ENCODE data around the gene GNMT.

GNMT gene

DNA sequence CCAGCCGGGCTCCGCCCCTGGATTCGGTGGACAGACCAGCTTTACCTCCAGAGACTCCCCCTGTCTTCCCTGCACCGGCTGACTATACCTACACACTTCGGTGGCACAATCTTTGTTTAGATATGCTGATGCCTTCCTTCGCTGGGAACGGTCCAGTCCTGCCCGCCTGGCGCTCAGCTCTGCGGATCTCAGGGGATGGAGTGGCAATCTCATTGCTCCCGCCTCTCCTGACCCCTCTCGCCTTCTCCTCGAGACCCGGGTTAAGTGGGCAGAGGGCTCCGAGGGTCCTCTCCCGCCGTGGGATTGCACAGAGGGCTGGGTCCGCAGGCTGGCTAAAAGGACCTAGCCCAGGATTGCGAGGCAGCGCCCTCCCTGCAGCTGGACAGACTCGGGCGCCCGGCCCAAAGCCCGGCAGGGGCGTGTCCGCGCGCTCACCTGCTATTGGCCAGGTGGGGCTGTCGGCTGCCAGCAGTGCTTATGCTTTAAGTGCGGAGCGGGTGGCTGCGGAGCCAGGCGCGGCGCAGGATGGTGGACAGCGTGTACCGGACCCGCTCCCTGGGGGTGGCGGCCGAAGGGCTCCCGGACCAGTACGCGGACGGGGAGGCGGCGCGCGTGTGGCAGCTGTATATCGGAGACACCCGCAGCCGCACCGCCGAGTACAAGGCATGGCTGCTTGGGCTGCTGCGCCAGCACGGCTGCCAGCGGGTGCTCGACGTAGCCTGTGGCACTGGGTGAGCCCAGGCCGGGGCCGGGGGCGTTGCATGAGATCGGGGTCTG, at the start of gene GNMT:
Gene GNMT, plus strand, starts transcription at position 512 of the 777 bp plus-strand sequence. Its CDS starts 14 bp downstream, at position 526.
- DNase-seq (ENCODE audit: low read depth) = peak; percentile 78
- peak within 1 kb of the TSS; percentile 47 for H3K4me3 ChIP-seq (ENCODE audit: low read length)
- TF ChIP-seq, protein P1, sequence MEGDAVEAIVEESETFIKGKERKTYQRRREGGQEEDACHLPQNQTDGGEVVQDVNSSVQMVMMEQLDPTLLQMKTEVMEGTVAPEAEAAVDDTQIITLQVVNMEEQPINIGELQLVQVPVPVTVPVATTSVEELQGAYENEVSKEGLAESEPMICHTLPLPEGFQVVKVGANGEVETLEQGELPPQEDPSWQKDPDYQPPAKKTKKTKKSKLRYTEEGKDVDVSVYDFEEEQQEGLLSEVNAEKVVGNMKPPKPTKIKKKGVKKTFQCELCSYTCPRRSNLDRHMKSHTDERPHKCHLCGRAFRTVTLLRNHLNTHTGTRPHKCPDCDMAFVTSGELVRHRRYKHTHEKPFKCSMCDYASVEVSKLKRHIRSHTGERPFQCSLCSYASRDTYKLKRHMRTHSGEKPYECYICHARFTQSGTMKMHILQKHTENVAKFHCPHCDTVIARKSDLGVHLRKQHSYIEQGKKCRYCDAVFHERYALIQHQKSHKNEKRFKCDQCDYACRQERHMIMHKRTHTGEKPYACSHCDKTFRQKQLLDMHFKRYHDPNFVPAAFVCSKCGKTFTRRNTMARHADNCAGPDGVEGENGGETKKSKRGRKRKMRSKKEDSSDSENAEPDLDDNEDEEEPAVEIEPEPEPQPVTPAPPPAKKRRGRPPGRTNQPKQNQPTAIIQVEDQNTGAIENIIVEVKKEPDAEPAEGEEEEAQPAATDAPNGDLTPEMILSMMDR (IDR thresholded peaks at IDR 0.05; ENCODE audit: insufficient read depth, low read depth, low read length, missing control alignments) = no peak

DNA sequence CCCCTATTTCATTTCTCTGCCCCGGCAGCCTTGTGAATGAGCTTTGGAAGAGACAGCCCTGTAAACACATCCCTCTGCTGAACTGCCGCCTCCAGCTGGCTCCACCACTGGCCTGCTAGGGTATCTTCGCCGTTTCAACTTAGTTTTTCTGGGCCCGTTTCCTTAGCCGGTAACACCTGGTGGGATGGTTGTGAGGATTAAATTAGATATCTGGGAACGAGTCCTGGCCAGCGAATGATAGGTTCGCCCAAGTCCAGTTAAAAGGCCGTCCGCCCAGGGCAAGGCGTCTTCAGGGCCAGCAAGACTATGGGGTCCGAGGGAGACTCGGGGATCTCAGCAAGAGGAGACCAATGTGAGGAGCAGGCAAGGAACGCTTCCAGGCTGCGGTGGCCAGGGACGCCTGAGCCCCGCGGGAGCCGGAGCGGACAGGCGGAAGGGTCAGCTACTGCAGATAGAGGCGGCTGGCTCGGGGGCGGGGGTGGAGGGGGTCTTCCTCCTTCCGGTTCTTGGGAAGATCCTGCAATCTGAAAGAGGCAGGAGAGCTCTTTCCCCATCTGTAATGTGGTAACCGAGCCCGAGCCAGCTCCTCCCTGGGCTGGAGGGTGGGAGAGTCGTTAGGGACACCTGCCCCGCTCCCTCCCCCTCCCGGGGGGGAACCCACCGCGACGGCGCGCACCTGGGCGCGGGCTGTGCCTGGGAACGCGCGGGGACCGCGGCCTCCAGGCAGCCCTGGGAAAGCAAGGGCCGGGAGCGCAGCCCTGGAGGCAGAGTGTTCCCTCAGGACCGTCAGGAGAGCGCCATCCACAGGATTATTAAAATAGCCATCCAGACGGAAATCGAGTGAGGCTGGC, 49.2 kb upstream of the GNMT start:
- no peak for DNase-seq (ENCODE audit: low read depth)
- no peak overlapping the region for H3K4me3 ChIP-seq (ENCODE audit: low read length)

DNA sequence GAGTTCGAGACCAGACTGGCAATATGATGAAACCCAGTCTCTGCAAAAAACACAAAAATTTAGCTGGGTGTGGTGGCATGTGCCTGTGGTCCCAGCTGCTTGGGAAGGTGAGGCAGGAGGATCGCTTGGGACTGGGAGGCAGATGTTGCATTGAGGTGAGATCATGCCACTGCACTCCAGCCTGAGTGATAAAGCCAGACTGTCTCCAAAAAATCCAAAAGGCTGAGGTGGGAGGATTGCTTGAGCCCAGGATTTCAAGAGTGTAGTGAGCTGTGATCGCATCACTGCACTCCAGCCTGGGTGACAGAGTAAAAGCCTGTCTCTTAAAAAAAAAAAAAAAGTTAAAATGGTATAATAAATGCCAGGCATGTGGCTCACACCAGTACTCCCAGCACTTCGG, 46.0 kb upstream of the GNMT start:
- H3K4me3 ChIP-seq (ENCODE audit: low read length) = no peak overlapping the region
- DNase-seq (ENCODE audit: low read depth) = no peak
- TF ChIP-seq, protein P1 (IDR thresholded peaks at IDR 0.05; ENCODE audit: insufficient read depth, low read depth, low read length, missing control alignments) = no peak

More for the DNA sequence above, 49.2 kb upstream of the GNMT start:
- TF ChIP-seq, protein P1 (IDR thresholded peaks at IDR 0.05; ENCODE audit: insufficient read depth, low read depth, low read length, missing control alignments) = no peak

DNA sequence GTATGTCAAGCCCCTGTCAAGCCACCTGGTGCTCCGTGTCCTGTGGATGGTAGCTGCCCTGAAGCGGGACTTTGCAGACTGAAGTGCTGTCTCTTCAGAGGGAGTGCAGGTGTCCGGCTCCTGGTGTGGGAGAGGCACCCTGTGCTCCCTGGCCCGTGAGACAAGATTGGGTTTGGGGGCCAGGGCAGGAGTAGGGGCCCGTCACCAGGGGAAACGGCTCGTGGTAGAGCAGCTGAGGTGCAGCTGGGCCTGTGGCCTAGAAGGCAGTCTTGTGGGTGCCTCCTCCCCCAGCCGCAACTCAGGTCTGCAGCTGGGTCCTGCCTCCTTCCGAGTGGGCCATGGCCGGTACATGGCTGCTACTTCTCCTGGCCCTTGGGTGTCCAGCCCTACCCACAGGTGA, 44.8 kb upstream of the GNMT start, which contains the start of gene PTCRA:
Gene PTCRA, plus strand, starts transcription at position 322 of the 400 bp plus-strand sequence. Its CDS starts 17 bp downstream, at position 339.
- TF ChIP-seq, protein P1 (IDR thresholded peaks at IDR 0.05; ENCODE audit: insufficient read depth, low read depth, low read length, missing control alignments) = no peak

DNA sequence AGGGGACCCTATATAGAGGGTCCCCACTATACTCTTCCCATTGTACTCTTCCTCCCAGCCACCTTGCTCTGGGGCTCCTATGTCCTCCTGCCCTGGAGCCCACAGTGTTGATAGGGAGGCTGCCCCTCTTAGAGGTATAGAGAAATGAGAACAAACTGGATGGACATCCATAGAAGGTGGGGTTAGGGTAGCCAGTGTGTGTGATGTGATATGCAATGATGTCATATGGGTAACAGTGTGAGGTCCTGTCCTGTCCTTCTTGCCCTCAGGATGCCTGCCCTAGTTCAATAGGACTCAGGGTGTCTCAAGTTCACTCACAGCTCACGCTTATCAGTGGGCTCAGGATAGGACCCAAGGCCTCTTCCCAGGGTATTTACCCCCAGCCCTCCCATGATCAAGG, 44.3 kb upstream of the GNMT start:
- no peak overlapping the region for H3K4me3 ChIP-seq (ENCODE audit: low read length)
- TF ChIP-seq, protein P1 (IDR thresholded peaks at IDR 0.05; ENCODE audit: insufficient read depth, low read depth, low read length, missing control alignments) = no peak
- DNase-seq (ENCODE audit: low read depth) = no peak

More for the DNA sequence above, 44.8 kb upstream of the GNMT start, which contains the start of gene PTCRA:
- no peak for DNase-seq (ENCODE audit: low read depth)
- H3K4me3 ChIP-seq (ENCODE audit: low read length) = no peak within 1 kb of the TSS

DNA sequence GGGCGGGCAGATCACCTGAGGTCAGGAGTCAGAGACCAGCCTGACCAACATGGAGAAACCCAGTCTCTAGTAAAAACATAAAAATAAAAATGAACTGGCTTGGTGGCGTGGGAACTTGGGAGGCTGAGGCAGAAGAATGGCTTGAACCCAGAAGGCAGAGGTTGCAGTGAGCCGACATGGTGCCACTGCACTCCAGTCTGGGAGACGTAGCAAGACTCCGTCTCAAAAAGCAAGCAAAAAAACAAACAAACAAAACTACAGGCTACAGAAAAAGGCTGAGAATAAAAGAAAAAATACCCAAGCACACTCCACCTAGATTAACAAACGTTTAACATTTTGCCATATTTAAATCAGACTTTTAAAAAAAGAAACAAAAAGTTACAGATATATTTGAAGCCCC, 38.8 kb upstream of the GNMT start:
- TF ChIP-seq, protein P1 (IDR thresholded peaks at IDR 0.05; ENCODE audit: insufficient read depth, low read depth, low read length, missing control alignments) = no peak
- DNase-seq (ENCODE audit: low read depth) = no peak
- H3K4me3 ChIP-seq (ENCODE audit: low read length) = no peak overlapping the region

Data from epithelial cell of esophagus (primary cell).